ENCODE results near the gene LAMA2. TPM values are rescaled to one million over a fixed set of nuclear protein-coding genes. Genes with fewer than 3 reads are reported as not detected.

Gene LAMA2
- total RNA-seq, 4 donors from 2014 or later: 154 to 331 (median 241) TPM

DNA sequence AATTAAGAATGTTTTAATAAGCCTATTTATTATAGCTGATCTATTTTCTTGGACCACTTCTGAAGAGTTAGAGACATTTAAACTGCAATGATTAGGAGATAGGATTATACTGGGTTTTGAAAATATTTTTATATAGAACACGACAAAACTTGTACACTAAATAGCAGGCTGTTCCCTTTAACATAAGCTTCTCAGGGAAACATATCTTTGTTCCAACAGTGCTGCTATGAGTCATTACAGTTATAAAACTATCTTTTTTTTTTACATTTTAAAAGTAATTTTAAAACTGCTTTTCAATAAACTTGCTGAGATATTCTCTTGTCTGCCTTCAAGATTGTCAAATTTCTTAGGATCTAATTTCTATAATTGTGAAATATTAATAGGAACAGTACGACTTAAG, 438.0 kb downstream of the LAMA2 start:
- TF ChIP-seq, protein P1, sequence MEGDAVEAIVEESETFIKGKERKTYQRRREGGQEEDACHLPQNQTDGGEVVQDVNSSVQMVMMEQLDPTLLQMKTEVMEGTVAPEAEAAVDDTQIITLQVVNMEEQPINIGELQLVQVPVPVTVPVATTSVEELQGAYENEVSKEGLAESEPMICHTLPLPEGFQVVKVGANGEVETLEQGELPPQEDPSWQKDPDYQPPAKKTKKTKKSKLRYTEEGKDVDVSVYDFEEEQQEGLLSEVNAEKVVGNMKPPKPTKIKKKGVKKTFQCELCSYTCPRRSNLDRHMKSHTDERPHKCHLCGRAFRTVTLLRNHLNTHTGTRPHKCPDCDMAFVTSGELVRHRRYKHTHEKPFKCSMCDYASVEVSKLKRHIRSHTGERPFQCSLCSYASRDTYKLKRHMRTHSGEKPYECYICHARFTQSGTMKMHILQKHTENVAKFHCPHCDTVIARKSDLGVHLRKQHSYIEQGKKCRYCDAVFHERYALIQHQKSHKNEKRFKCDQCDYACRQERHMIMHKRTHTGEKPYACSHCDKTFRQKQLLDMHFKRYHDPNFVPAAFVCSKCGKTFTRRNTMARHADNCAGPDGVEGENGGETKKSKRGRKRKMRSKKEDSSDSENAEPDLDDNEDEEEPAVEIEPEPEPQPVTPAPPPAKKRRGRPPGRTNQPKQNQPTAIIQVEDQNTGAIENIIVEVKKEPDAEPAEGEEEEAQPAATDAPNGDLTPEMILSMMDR (IDR thresholded peaks at IDR 0.05; ENCODE audit: low read depth): no peak

DNA sequence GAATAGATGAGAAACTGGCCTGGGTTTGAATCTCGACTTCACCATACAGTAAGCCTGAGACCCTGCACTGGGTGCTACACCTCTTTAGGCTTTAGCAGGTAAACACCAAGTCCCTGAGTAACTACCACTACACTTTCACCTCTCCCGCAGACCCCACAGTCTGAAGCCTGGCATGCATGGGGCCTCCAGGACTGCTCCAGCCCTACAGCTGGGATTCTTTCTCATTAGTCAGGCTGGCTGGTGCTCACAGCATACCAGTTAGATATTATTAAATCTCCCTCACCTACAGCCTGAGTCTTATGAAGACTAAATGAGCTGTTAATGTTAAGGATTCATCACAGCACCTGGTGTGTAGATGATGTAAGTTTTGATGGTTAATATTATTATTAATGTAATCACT, 438.4 kb downstream of the LAMA2 start:
- TF ChIP-seq, protein P1 (IDR thresholded peaks at IDR 0.05; ENCODE audit: low read depth): no peak

DNA sequence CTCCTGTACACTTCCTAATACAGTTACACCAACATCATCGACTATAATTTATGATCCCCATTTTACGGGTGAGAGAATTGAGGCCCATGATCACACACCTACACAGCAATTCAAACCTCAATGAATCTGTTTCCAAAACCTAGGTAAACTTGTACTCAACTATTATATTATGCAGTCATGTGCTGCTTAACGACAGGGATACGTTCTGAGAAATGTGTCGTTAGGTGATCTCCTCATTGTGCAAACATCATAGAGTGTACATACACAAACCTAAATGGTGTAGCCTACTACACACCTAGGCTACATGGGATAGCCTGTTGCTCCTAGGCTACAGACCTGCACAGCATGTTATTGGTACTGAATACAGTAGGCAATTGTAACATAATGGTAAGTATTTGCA, 441.4 kb downstream of the LAMA2 start:
- TF ChIP-seq, protein P1 (IDR thresholded peaks at IDR 0.05; ENCODE audit: low read depth): no peak

DNA sequence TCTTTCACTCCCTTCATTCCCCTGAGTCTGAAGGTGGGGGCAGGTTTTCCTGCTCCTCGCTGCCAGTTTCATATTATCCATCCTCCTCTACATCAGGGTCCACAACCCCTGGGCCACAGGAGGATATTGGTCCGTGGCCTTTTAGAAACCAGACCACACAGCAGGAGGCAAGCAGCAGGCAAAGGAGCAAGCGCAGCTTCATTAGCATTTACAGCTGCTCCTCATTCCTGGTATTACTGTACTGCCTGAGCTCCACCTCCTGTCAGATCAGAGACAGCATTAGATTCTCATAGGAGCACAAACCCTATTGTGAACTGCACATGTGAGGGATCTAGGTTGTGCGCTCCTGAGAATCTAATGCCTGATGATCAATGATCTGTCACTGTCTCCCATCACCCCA, 446.7 kb downstream of the LAMA2 start:
- TF ChIP-seq, protein P1 (IDR thresholded peaks at IDR 0.05; ENCODE audit: low read depth): no peak

DNA sequence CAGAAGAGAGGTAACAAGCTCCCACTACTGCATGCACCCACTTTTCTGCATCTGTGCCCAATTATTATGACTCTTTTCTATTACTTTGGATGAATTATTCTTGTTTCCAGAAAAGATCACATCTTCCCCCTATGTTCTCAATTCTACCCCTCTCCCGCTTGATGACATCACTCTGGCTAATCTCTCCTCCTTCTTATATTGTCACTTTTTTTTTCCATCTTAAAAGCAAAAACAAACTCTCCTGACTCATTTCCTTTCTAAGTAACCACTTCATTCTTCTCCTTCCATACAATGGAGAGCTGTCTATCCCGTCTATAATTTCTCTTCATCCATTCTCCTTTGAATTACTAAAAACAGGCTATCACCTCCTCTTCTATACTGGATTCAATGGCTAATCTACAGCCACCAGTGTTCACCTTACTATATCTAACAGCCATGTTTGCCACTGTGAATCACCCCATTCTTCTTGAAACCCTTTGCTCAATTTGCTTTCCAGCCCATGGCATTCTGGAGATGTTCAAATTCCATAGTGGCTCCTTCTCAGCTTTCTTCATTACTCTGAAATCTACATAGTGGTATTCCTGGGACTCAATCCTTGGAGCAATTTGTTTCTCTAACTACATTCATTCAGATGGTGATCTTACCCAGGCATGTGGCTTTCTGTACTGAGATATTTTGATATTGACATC, 448.7 kb downstream of the LAMA2 start:
- TF ChIP-seq, protein P1 (IDR thresholded peaks at IDR 0.05; ENCODE audit: low read depth): no peak

DNA sequence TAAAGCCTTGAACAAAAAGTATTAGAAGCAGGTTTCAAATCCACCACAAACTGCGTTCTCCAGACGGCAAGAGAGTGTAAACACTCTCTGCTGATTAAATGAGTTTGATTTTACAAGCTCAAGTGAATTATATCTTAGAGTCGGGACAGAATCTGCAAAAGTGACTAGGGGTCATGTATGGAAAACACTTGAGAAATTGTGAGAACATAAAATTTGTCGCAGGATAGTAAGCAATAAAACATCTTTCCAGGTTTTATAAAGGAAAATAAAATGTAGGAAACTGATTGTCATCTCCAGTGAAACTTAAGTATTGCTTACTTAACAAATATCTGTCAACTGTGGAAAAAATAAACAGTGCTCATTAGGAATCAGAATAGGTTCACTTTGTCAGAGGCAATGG, 452.9 kb downstream of the LAMA2 start:
- TF ChIP-seq, protein P1 (IDR thresholded peaks at IDR 0.05; ENCODE audit: low read depth): no peak

DNA sequence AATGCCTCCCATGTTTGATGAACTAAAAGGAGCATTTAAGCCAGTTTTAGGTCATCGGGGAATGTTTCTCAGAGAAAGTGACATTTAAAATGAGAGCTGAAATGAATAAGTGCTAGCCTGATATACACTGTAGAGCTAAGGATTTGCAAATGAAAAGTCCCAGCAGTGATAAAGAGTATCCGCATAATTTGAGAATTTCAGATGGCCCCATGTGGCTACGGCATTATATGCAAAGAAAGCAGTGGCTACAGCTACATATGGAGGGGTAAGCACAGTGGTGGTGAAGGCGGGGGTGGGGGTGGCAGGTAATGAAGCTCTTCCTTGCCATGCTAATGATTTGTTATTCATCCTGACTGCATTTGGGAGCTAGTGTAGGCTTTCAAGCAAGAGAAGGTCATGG, 455.7 kb downstream of the LAMA2 start:
- TF ChIP-seq, protein P1 (IDR thresholded peaks at IDR 0.05; ENCODE audit: low read depth): no peak

Data from subcutaneous adipose tissue (tissue), 4 donors.